HG03066 (cell line): ENCODE data around the gene TUBB4B.
"Not testable (repeated sequence)": the region's sequence is repeated elsewhere in the genome, so short reads cannot be mapped to it uniquely, and the experiment has no call there.

ENCODE experiments used
- ATAC-seq: cut with Tn5 transposase; IDR thresholded peaks from one replicate; pipeline ENCODE4 v1.9.1; 2021; ENCODE audit warnings: low read depth; ENCODE audit not compliant: unreplicated experiment

The TUBB4B gene

GRCh38 chr9:137250329-137251193 is 9.5 kb downstream of the TUBB4B start:
- no peak for ATAC-seq

- ATAC-seq, result no peak
These were observed 10.0 kb downstream of the TUBB4B start, which contains the start of gene STPG3 for GRCh38 chr9:137251194-137251461. Gene STPG3, plus strand, starts transcription at chr9:137251286. Its CDS starts 1 bp downstream, at chr9:137251287.

GRCh38 chr9:137251490-137252268 is 10.6 kb downstream of the TUBB4B start:
- no peak for ATAC-seq

GRCh38 chr9:137252555-137253506 is 11.7 kb downstream of the TUBB4B start:
- no peak for ATAC-seq

- ATAC-seq, result no peak
These were observed 12.9 kb downstream of the TUBB4B start for GRCh38 chr9:137253717-137254623.

GRCh38 chr9:137254624-137255447 is 13.7 kb downstream of the TUBB4B start, which contains the start of gene NELFB:
Gene NELFB, plus strand, starts transcription at chr9:137255327.
- ATAC-seq, result peak; percentile 70

- ATAC-seq, result no peak
These were observed 14.5 kb downstream of the TUBB4B start for GRCh38 chr9:137255448-137256114.

- ATAC-seq, result no peak
These were observed 15.3 kb downstream of the TUBB4B start for GRCh38 chr9:137256362-137256761.

GRCh38 chr9:137256856-137257255 is 15.8 kb downstream of the TUBB4B start:
- ATAC-seq, result no peak

- not testable (repeated sequence) for ATAC-seq
These were observed 21.3 kb downstream of the TUBB4B start for GRCh38 chr9:137262173-137262908.

- ATAC-seq, result no peak
These were observed 21.8 kb downstream of the TUBB4B start for GRCh38 chr9:137262909-137263285.

GRCh38 chr9:137263506-137263905 is 22.4 kb downstream of the TUBB4B start:
- ATAC-seq, result no peak

GRCh38 chr9:137264067-137264466 is 23.0 kb downstream of the TUBB4B start:
- no peak for ATAC-seq

- ATAC-seq, result no peak
These were observed 24.5 kb downstream of the TUBB4B start for GRCh38 chr9:137265496-137266161.

GRCh38 chr9:137266162-137266527 is 25.1 kb downstream of the TUBB4B start:
- no peak for ATAC-seq

GRCh38 chr9:137266585-137267453 is 25.7 kb downstream of the TUBB4B start:
- no peak for ATAC-seq
